ENCODE results near the gene TGM4.

- TF ChIP-seq POLR2A (IDR thresholded peaks at IDR 0.05): peak; percentile 81
- peak in 1 of 3 donors; percentile 19 for TF ChIP-seq CTCF (IDR thresholded peaks at IDR 0.05)
- TF ChIP-seq EP300 (IDR thresholded peaks at IDR 0.05): no peak
Observed at GRCh38 chr3:44861412-44862225, 12.8 kb upstream of the TGM4 start, which contains the start of gene TMEM42.

All from ovary (tissue), 3 donors.